GM12892 (cell line): Measurements from ENCODE around the gene AFF3.
"Not testable (repeated sequence)": the region's sequence is repeated elsewhere in the genome, so short reads cannot be mapped to it uniquely, and the experiment has no call there.

Experiments used
- DNase-seq: peaks from one replicate; pipeline ENCODE4 v3.0.0; 2011; ENCODE audit not compliant: insufficient read length
- FAIRE-seq: peaks from 2 replicates; lab custom pipeline; 2011; peaks lifted over from hg19 to GRCh38; lab: Jason Lieb, UNC
- POLR2A ChIP-seq: IDR thresholded peaks from 2 replicates; pipeline ENCODE4 v1.6.1; 2011; ENCODE audit warnings: low read depth, low read length, control low read depth
- POLR2AphosphoS5 ChIP-seq: IDR thresholded peaks from 2 replicates; pipeline ENCODE4 v1.6.1; 2011; ENCODE audit warnings: low read depth, low read length, control low read depth
- TAF1 ChIP-seq: IDR thresholded peaks from 2 replicates; pipeline ENCODE4 v1.6.1; 2011; ENCODE audit warnings: low read depth, mild to moderate bottlenecking, control low read depth, low read length, borderline replicate concordance

AFF3 gene

GRCh38 chr2:100113990-100114433, 28.4 kb downstream of the AFF3 start:
- no peak for TF ChIP-seq POLR2AphosphoS5
- no peak for TF ChIP-seq TAF1
- TF ChIP-seq POLR2A = no peak
- FAIRE-seq (peak; percentile 84), DNase-seq (peak; percentile 18)

GRCh38 chr2:100110614-100111000, 31.8 kb downstream of the AFF3 start:
- FAIRE-seq (no peak), DNase-seq (no peak)

GRCh38 chr2:100109986-100110613, 32.3 kb downstream of the AFF3 start:
- TF ChIP-seq POLR2AphosphoS5 (no peak), TAF1 (no peak), POLR2A (no peak)
- DNase-seq (no peak), FAIRE-seq (no peak)

More at GRCh38 chr2:100110614-100111000, 31.8 kb downstream of the AFF3 start:
- TF ChIP-seq POLR2A (no peak), POLR2AphosphoS5 (no peak), TAF1 (no peak)

- not testable (repeated sequence) for DNase-seq, FAIRE-seq
Measured at GRCh38 chr2:100108648-100109020, 33.8 kb downstream of the AFF3 start.

GRCh38 chr2:100107906-100108647, 34.3 kb downstream of the AFF3 start:
- DNase-seq (no peak), FAIRE-seq (no peak)

GRCh38 chr2:100107440-100107839, 35.0 kb downstream of the AFF3 start:
- TF ChIP-seq TAF1 = no peak
- no peak for TF ChIP-seq POLR2A
- TF ChIP-seq POLR2AphosphoS5 = no peak
- FAIRE-seq = no peak
- DNase-seq = no peak

More at GRCh38 chr2:100107906-100108647, 34.3 kb downstream of the AFF3 start:
- no peak for TF ChIP-seq POLR2AphosphoS5
- TF ChIP-seq TAF1 = no peak
- no peak for TF ChIP-seq POLR2A

GRCh38 chr2:100106460-100106859, 35.9 kb downstream of the AFF3 start:
- FAIRE-seq = no peak
- TF ChIP-seq POLR2A (no peak), POLR2AphosphoS5 (no peak), TAF1 (no peak)
- DNase-seq = no peak

- FAIRE-seq = no peak
- no peak for DNase-seq
- TF ChIP-seq POLR2AphosphoS5 (no peak), TAF1 (no peak), POLR2A (no peak)
Measured at GRCh38 chr2:100105678-100106054, 36.7 kb downstream of the AFF3 start.

- DNase-seq = peak; percentile 15
- FAIRE-seq = no peak
- TF ChIP-seq POLR2AphosphoS5 = no peak
- no peak for TF ChIP-seq POLR2A
- no peak for TF ChIP-seq TAF1
Measured at GRCh38 chr2:100104718-100105677, 37.4 kb downstream of the AFF3 start.

GRCh38 chr2:100104265-100104664, 38.1 kb downstream of the AFF3 start:
- FAIRE-seq = not testable (repeated sequence)

GRCh38 chr2:100103527-100104252, 38.7 kb downstream of the AFF3 start:
- FAIRE-seq, DNase-seq: not testable (repeated sequence)

More at GRCh38 chr2:100104265-100104664, 38.1 kb downstream of the AFF3 start:
- not testable (repeated sequence) for DNase-seq

- not testable (repeated sequence) for DNase-seq, FAIRE-seq
Measured at GRCh38 chr2:100102466-100103180, 39.8 kb downstream of the AFF3 start.

- not testable (repeated sequence) for FAIRE-seq
Measured at GRCh38 chr2:100098855-100099254, 43.5 kb downstream of the AFF3 start.

GRCh38 chr2:100097611-100098294, 44.6 kb downstream of the AFF3 start:
- not testable (repeated sequence) for FAIRE-seq, DNase-seq

More at GRCh38 chr2:100098855-100099254, 43.5 kb downstream of the AFF3 start:
- not testable (repeated sequence) for DNase-seq

- FAIRE-seq, DNase-seq: not testable (repeated sequence)
Measured at GRCh38 chr2:100095845-100096244, 46.5 kb downstream of the AFF3 start.
